PC-9 (cell line): ENCODE measurements around the gene CSNK1E. TPM values are rescaled to one million over a fixed set of nuclear protein-coding genes. Genes with fewer than 3 reads are reported as not detected.

Experiments
- BruUV-seq: library from RNA; stranded (reverse); fragments of 400-500 nt; replicated peaks from 2 replicates; lab custom pipeline; 2021; lab: Mats Ljungman, UMichigan
- CTCF ChIA-PET: fragments of 300-600 bp; sonication (Branson Sonifier 250); formaldehyde crosslinking; loops from one replicate; lab custom pipeline; 2022; ENCODE audit warnings: antibody characterized with exemption; lab: Charles Lee
- POLR2A ChIA-PET: fragments of 300-600 bp; sonication (Branson Sonifier 250); formaldehyde crosslinking; loops from one replicate; lab custom pipeline; 2022; ENCODE audit warnings: antibody characterized with exemption; ENCODE audit not compliant: unreplicated experiment; lab: Charles Lee
- DNase-seq, 2 experiments: peaks; one replicate each; pipeline versions ENCODE4 v3.0.0 to v3.0.0-alpha.2; 2015 to 2022; ENCODE audit warnings: mixed read lengths in 1 of 2
- H2AFZ ChIP-seq: fragments of 200-600 bp; sonication (generic); 2 replicates; pipeline ENCODE4 v1.8.1; 2017; ENCODE audit warnings: antibody characterized with exemption
- H3F3A ChIP-seq: fragments of 200-600 bp; sonication (generic); 2 replicates; pipeline ENCODE4 v1.8.1; 2017; ENCODE audit warnings: antibody characterized with exemption, mild to moderate bottlenecking, low read depth; ENCODE audit not compliant: insufficient read depth
- H3K27ac ChIP-seq: fragments of 200-600 bp; sonication (generic); 2 replicates; pipeline ENCODE4 v1.6.1; 2016; ENCODE audit warnings: mixed run types
- H3K27me3 ChIP-seq: fragments of 200-600 bp; sonication (generic); 2 replicates; pipeline ENCODE4 v1.6.1; 2016; ENCODE audit warnings: low read depth, mixed run types; ENCODE audit not compliant: insufficient read depth
- H3K36me3 ChIP-seq: fragments of 200-600 bp; sonication (generic); 2 replicates; pipeline ENCODE4 v1.6.1; 2016; ENCODE audit warnings: low read depth, mixed run types
- H3K4me1 ChIP-seq: fragments of 200-600 bp; sonication (generic); replicated peaks from 2 replicates; pipeline ENCODE4 v1.6.1; 2016; ENCODE audit warnings: mixed run types; ENCODE audit not compliant: insufficient read depth
- H3K4me2 ChIP-seq: fragments of 200-600 bp; sonication (generic); 2 replicates; pipeline ENCODE4 v1.6.1; 2017; ENCODE audit warnings: mixed run types
- H3K4me3 ChIP-seq: fragments of 200-600 bp; sonication (generic); 2 replicates; pipeline ENCODE4 v1.6.1; 2016; ENCODE audit warnings: mixed run types
- H3K79me2 ChIP-seq: fragments of 200-600 bp; sonication (generic); 2 replicates; pipeline ENCODE4 v1.6.1; 2017; ENCODE audit warnings: low read depth, mixed run types
- H3K9me2 ChIP-seq: fragments of 200-600 bp; sonication (generic); 2 replicates; pipeline ENCODE4 v1.8.1; 2017; ENCODE audit warnings: mild to moderate bottlenecking; ENCODE audit not compliant: insufficient read depth
- H3K9me3 ChIP-seq: fragments of 200-600 bp; sonication (generic); 2 replicates; pipeline ENCODE4 v1.8.1; 2016; ENCODE audit warnings: low read depth; ENCODE audit not compliant: insufficient read depth
- H4K20me1 ChIP-seq: fragments of 200-600 bp; sonication (generic); 2 replicates; pipeline ENCODE4 v1.8.1; 2017; ENCODE audit not compliant: insufficient read depth
- EZH2 ChIP-seq: fragments of 200-600 bp; sonication (generic); IDR thresholded peaks from 2 replicates; pipeline ENCODE4 v1.8.0; 2017; ENCODE audit warnings: antibody characterized with exemption, low read depth
- intact Hi-C: fragments of 100-400 bp; cut with micrococcal nuclease; formaldehyde crosslinking; loops from one replicate; pipeline ENCODE4 v1.10.0; 2022; ENCODE audit not compliant: unreplicated experiment
- total RNA-seq: library from RNA; stranded (reverse); gene quantifications from 2 replicates; pipeline ENCODE4 v1.2.3, GENCODE V29; 2021
- TF ChIP-seq, protein P1 (sequence below): fragments of 200-600 bp; sonication (generic); conservative IDR thresholded peaks from 2 replicates; pipeline ENCODE4 v1.6.1; 2017; ENCODE audit warnings: mixed run types, antibody characterized with exemption, mild to moderate bottlenecking, moderate library complexity

The CSNK1E gene
- total RNA-seq, 1 experiment from 2014 or later, result 348 TPM

DNA sequence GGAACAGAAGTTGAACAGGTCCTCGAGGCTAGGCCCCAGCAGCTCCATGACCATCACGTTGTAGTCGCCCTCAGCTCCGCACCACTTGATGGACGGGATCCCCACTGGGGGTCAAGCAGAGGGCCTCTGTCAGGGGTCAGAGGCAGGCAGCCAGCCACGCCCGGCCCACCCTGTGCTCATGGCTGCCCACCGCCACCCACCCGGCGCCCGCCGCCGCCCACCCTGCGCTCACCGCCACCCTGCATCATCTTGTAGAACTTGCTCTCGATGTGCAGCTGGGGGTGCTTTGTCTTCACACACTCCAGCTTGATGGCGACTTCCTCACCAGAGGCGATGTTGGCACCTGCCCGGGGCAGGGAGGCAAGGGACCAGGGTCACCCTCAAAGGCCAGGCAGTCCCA, 14.3 kb downstream of the CSNK1E start:
- peaks cover 78% of the 10 kb centered on the region for H3F3A ChIP-seq
- peak overlapping the region; percentile 86; the same call in 1 of the 2 replicates for H3K27ac ChIP-seq
- ChIA-PET CTCF (no interaction called here), POLR2A (no interaction called here)
- no peak for DNase-seq
- TF ChIP-seq, protein P1, sequence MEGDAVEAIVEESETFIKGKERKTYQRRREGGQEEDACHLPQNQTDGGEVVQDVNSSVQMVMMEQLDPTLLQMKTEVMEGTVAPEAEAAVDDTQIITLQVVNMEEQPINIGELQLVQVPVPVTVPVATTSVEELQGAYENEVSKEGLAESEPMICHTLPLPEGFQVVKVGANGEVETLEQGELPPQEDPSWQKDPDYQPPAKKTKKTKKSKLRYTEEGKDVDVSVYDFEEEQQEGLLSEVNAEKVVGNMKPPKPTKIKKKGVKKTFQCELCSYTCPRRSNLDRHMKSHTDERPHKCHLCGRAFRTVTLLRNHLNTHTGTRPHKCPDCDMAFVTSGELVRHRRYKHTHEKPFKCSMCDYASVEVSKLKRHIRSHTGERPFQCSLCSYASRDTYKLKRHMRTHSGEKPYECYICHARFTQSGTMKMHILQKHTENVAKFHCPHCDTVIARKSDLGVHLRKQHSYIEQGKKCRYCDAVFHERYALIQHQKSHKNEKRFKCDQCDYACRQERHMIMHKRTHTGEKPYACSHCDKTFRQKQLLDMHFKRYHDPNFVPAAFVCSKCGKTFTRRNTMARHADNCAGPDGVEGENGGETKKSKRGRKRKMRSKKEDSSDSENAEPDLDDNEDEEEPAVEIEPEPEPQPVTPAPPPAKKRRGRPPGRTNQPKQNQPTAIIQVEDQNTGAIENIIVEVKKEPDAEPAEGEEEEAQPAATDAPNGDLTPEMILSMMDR, result no peak
- no peak for TF ChIP-seq EZH2
- H3K36me3 ChIP-seq, result peaks cover 64% of the 10 kb centered on the region
- H3K9me3 ChIP-seq, result no peaks in the 10 kb centered on the region
- H4K20me1 ChIP-seq, result peaks cover 23% of the 10 kb centered on the region
- H3K4me3 ChIP-seq, result no peak overlapping the region
- H3K4me2 ChIP-seq, result no peak overlapping the region
- H3K79me2 ChIP-seq, result peaks cover 79% of the 10 kb centered on the region
- no TSS peak for BruUV-seq
- H3K27me3 ChIP-seq, result no peaks in the 10 kb centered on the region
- H3K9me2 ChIP-seq, result no peaks in the 10 kb centered on the region
- no peak overlapping the region for H2AFZ ChIP-seq
- H3K4me1 ChIP-seq, result peaks cover 87% of the 10 kb centered on the region
- intact Hi-C loops, result no loop called here

DNA sequence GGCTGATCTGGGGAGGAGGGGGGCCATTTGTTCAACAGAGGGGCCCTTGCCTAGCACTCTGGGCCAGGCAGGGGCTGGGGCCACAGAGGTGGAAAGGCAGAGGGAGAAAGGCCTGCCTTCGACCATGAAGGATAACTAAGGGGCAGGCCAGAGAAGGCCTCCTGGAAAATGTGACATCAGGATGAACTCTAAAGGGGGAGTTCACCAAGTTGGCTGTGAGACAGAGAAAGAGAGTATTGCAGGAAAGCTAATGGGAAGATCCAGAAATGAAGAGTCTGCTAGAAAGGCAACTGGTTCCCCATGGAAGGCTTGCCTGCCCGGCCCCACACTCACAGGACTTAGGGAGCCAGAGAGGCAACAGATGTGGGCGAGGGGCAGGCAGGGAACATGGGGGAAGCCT, 16.3 kb downstream of the CSNK1E start:
- Histone ChIP-seq H3K9me2 (no peaks in the 10 kb centered on the region), H3K4me2 (peak overlapping the region; percentile 75), H3K4me1 (peaks cover 87% of the 10 kb centered on the region), H3F3A (peaks cover 72% of the 10 kb centered on the region), H3K9me3 (no peaks in the 10 kb centered on the region), H4K20me1 (peaks cover 15% of the 10 kb centered on the region), H3K27me3 (no peaks in the 10 kb centered on the region), H3K4me3 (no peak overlapping the region), H2AFZ (no peak overlapping the region), H3K79me2 (peaks cover 79% of the 10 kb centered on the region), H3K36me3 (peaks cover 76% of the 10 kb centered on the region), H3K27ac (peak overlapping the region; percentile 97)
- CTCF ChIA-PET, result no interaction called here
- BruUV-seq, result no TSS peak
- intact Hi-C loops, result no loop called here
- DNase-seq, result peak in 1 of 2 experiments; percentile 31
- TF ChIP-seq, protein P1, result no peak
- no peak for TF ChIP-seq EZH2
- POLR2A ChIA-PET, result no interaction called here

DNA sequence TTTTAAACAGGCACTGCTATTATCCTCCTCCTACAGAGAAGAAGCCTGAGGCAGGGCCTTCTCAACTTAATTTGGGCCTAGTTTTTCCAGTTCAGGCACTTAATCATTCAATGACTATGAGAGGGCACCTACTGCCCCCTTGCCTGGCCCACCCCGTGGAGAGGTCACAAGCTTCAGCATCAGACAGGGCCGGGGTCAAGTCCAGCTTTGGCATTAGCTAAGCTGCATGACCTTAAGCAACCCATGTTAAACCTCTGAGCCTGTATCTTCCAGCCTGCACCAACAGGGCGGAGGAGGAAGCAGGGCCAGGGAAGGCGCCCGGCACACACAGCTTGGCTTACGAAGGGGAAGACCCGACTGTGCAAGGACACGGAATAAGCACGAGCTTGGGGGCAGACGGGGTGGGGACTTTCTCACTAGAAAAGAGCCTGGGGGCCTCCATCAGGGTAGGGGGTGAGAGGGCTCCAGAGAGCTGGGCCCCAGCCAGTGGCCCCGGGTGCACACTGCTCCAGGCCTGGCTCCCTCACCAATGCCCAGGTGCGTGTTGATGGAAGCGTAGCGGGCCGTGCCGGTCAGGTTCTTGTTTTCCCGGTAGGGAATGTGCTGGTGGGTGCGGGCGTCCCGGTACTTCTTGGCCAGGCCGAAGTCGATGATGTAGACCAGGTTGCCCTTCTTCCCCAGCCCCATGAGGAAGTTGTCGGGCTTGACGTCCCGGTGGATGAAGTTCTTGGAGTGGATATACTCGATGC, 16.9 kb downstream of the CSNK1E start:
- H3K36me3 ChIP-seq, result peaks cover 80% of the 10 kb centered on the region
- peaks cover 71% of the 10 kb centered on the region for H3F3A ChIP-seq
- POLR2A ChIA-PET, result no interaction called here
- no peaks in the 10 kb centered on the region for H3K9me2 ChIP-seq
- peak overlapping the region; percentile 27; the same call in 1 of the 2 replicates for H3K4me3 ChIP-seq
- CTCF ChIA-PET, result no interaction called here
- peaks cover 87% of the 10 kb centered on the region for H3K4me1 ChIP-seq
- H3K27ac ChIP-seq, result peak overlapping the region; percentile 97
- TF ChIP-seq EZH2, result no peak
- TF ChIP-seq, protein P1, result no peak
- DNase-seq, result peak; percentile 61 to 91
- H3K9me3 ChIP-seq, result no peaks in the 10 kb centered on the region
- peaks cover 15% of the 10 kb centered on the region for H4K20me1 ChIP-seq
- BruUV-seq, result no TSS peak
- peaks cover 79% of the 10 kb centered on the region for H3K79me2 ChIP-seq
- intact Hi-C loops, result no loop called here
- H2AFZ ChIP-seq, result no peak overlapping the region
- H3K27me3 ChIP-seq, result no peaks in the 10 kb centered on the region
- H3K4me2 ChIP-seq, result peak overlapping the region; percentile 75
